Endodermal cell (in vitro differentiated cells): ENCODE results near the gene CYSRT1. TPM values are rescaled to one million over a fixed set of nuclear protein-coding genes. Genes with fewer than 3 reads are reported as not detected.
"Not testable (repeated sequence)": the region's sequence is repeated elsewhere in the genome, so short reads cannot be mapped to it uniquely, and the experiment has no call there.

Experiments used
- DNase-seq: peaks from one replicate; pipeline ENCODE4 v3.0.0-alpha.2; 2017
- H3K27ac ChIP-seq: 2 replicates; pipeline ENCODE4 v1.5.1; 2013; ENCODE audit warnings: mild to moderate bottlenecking, low read depth, low read length, moderate library complexity
- H3K27me3 ChIP-seq: 2 replicates; pipeline ENCODE4 v1.6.1; 2013; ENCODE audit warnings: mild to moderate bottlenecking, low read length, moderate library complexity; ENCODE audit not compliant: insufficient read depth, control insufficient read depth, poor library complexity, severe bottlenecking
- H3K36me3 ChIP-seq: 2 replicates; pipeline ENCODE4 v1.7.0; 2013; ENCODE audit warnings: mild to moderate bottlenecking, low read length, moderate library complexity; ENCODE audit not compliant: control insufficient read depth, insufficient read depth
- H3K4me1 ChIP-seq: one replicate; pipeline ENCODE4 v1.7.0; 2013; ENCODE audit warnings: low read length; ENCODE audit not compliant: control insufficient read depth, insufficient read depth
- H3K4me3 ChIP-seq: 2 replicates; pipeline ENCODE4 v1.5.1; 2013; ENCODE audit warnings: mild to moderate bottlenecking, low read length, moderate library complexity
- H3K9ac ChIP-seq: 2 replicates; pipeline ENCODE4 v1.6.1; 2013; ENCODE audit warnings: mild to moderate bottlenecking, low read length, moderate library complexity; ENCODE audit not compliant: poor library complexity, severe bottlenecking; ENCODE audit errors: extremely low read depth
- H3K9me3 ChIP-seq: 2 replicates; pipeline ENCODE4 v1.6.1; 2013; ENCODE audit warnings: mild to moderate bottlenecking, low read length, moderate library complexity; ENCODE audit not compliant: control insufficient read depth
- H3K27ac Mint-ChIP-seq: 2 replicates; pipeline ENCODE4 v1.8.0; 2020; ENCODE audit warnings: mixed read lengths
- H3K27me3 Mint-ChIP-seq: 2 replicates; pipeline ENCODE4 v1.8.0; 2021; ENCODE audit warnings: mild to moderate bottlenecking, mixed read lengths; ENCODE audit not compliant: insufficient read depth
- H3K36me3 Mint-ChIP-seq: 2 replicates; pipeline ENCODE4 v1.8.0; 2020; ENCODE audit warnings: low read depth, mixed read lengths
- H3K4me1 Mint-ChIP-seq: 2 replicates; pipeline ENCODE4 v1.8.0; 2020; ENCODE audit warnings: mixed read lengths
- H3K4me3 Mint-ChIP-seq: 2 replicates; pipeline ENCODE4 v1.8.0; 2020; ENCODE audit warnings: mild to moderate bottlenecking, moderate library complexity, mixed read lengths
- H3K9me3 Mint-ChIP-seq: 2 replicates; pipeline ENCODE4 v1.8.0; 2020; ENCODE audit warnings: mild to moderate bottlenecking, mixed read lengths
- WGBS, 2 experiments: methylation state at CpG; one replicate each; pipeline versions ENCODE4 v1.1.5 to v1.1.7; 2013; ENCODE audit warnings: missing lambda C conversion rate in 2 of 2, mixed read lengths in 1 of 2; ENCODE audit not compliant: insufficient coverage in 1 of 2, insufficient read length in 1 of 2; 5-methylcytosine and 5-hydroxymethylcytosine counted together
- total RNA-seq, 2 donors: library from RNA; stranded (reverse); fragmentation: NEBNext Ultra II Directional in 1 of 2; extraction: Animal tissue kit (Norgen Biotek cat#: 25700) in 1 of 2; gene quantifications; 2 replicates in 1 of 2; 3 replicates in 1 of 2; pipeline ENCODE4 v1.2.1, GENCODE V29; 2021
- TF ChIP-seq, protein P1 (sequence below): fragments of 200-600 bp; sonication (generic); conservative IDR thresholded peaks from 2 replicates; pipeline ENCODE4 v1.5.0; 2021; ENCODE audit warnings: antibody characterized with exemption, mild to moderate bottlenecking

Gene CYSRT1
- total RNA-seq, 2 donors from 2014 or later = 1.4 to 1.8 TPM

DNA sequence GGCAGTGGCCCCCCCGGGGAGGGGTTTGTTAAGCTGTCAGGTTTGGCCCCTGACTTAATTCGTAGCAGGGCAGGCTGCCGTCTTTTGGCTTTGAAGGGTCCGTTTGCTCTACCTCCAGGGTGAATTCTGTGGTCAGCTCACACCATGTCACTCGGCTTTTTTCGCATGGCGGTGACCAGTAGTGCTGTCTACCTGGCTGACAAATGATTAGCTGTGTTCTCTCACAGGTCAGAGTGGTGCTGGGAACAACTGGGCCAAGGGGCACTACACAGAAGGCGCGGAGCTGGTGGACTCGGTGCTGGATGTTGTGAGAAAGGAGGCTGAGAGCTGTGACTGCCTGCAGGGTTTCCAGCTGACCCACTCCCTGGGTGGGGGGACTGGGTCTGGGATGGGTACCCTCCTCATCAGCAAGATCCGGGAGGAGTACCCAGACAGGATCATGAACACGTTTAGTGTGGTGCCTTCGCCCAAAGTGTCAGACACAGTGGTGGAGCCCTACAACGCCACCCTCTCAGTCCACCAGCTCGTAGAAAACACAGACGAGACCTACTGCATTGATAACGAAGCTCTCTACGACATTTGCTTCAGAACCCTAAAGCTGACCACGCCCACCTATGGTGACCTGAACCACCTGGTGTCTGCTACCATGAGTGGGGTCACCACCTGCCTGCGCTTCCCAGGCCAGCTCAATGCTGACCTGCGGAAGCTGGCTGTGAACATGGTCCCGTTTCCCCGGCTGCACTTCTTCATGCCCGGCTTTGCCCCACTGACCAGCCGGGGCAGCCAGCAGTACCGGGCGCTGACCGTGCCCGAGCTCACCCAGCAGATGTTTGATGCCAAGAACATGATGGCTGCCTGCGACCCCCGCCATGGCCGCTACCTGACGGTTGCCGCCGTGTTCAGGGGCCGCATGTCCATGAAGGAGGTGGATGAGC, 17.6 kb downstream of the CYSRT1 start:
- H3K27ac Mint-ChIP-seq = peak overlapping the region; percentile 85
- Histone ChIP-seq H3K27ac (no peak overlapping the region), H3K4me1 (peaks cover 25% of the 10 kb centered on the region)

DNA sequence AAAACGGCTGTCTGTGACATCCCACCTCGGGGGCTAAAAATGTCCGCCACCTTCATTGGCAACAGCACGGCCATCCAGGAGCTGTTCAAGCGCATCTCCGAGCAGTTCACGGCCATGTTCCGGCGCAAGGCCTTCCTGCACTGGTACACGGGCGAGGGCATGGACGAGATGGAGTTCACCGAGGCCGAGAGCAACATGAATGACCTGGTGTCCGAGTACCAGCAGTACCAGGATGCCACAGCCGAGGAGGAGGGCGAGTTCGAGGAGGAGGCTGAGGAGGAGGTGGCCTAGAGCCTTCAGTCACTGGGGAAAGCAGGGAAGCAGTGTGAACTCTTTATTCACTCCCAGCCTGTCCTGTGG, 18.3 kb downstream of the CYSRT1 start:
- not testable (repeated sequence) for H3K27me3 Mint-ChIP-seq, DNase-seq, H3K27ac ChIP-seq, H3K27me3 ChIP-seq, H3K9me3 ChIP-seq, H3K9me3 Mint-ChIP-seq, H3K27ac Mint-ChIP-seq
- Mint-ChIP-seq H3K36me3 (peaks cover 19% of the 10 kb centered on the region), H3K4me3 (peak overlapping the region; percentile 85), H3K4me1 (peaks cover 39% of the 10 kb centered on the region)
- peaks cover 27% of the 10 kb centered on the region for H3K36me3 ChIP-seq
- peak overlapping the region; percentile 92 for H3K4me3 ChIP-seq
- H3K9ac ChIP-seq = peak overlapping the region; percentile 92
- H3K4me1 ChIP-seq = peaks cover 21% of the 10 kb centered on the region
- WGBS, 2 experiments = 91 to 99% methylated on average over 11 to 17 of the region's 18 CpGs

More for the DNA sequence above, 17.6 kb downstream of the CYSRT1 start:
- Histone ChIP-seq H3K9me3 (no peaks in the 10 kb centered on the region), H3K4me3 (peak overlapping the region; percentile 92), H3K27me3 (no peaks in the 10 kb centered on the region), H3K36me3 (peaks cover 27% of the 10 kb centered on the region), H3K9ac (peak overlapping the region; percentile 92)
- no peak for DNase-seq
- Mint-ChIP-seq H3K4me1 (peaks cover 43% of the 10 kb centered on the region), H3K36me3 (peaks cover 19% of the 10 kb centered on the region), H3K27me3 (peaks cover under 1% of the 10 kb centered on the region), H3K4me3 (peak overlapping the region; percentile 85), H3K9me3 (no peaks in the 10 kb centered on the region)
- 84 to 85% methylated on average over 33 to 36 of the region's 36 CpGs for WGBS, 2 experiments
- TF ChIP-seq, protein P1, sequence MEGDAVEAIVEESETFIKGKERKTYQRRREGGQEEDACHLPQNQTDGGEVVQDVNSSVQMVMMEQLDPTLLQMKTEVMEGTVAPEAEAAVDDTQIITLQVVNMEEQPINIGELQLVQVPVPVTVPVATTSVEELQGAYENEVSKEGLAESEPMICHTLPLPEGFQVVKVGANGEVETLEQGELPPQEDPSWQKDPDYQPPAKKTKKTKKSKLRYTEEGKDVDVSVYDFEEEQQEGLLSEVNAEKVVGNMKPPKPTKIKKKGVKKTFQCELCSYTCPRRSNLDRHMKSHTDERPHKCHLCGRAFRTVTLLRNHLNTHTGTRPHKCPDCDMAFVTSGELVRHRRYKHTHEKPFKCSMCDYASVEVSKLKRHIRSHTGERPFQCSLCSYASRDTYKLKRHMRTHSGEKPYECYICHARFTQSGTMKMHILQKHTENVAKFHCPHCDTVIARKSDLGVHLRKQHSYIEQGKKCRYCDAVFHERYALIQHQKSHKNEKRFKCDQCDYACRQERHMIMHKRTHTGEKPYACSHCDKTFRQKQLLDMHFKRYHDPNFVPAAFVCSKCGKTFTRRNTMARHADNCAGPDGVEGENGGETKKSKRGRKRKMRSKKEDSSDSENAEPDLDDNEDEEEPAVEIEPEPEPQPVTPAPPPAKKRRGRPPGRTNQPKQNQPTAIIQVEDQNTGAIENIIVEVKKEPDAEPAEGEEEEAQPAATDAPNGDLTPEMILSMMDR = no peak

DNA sequence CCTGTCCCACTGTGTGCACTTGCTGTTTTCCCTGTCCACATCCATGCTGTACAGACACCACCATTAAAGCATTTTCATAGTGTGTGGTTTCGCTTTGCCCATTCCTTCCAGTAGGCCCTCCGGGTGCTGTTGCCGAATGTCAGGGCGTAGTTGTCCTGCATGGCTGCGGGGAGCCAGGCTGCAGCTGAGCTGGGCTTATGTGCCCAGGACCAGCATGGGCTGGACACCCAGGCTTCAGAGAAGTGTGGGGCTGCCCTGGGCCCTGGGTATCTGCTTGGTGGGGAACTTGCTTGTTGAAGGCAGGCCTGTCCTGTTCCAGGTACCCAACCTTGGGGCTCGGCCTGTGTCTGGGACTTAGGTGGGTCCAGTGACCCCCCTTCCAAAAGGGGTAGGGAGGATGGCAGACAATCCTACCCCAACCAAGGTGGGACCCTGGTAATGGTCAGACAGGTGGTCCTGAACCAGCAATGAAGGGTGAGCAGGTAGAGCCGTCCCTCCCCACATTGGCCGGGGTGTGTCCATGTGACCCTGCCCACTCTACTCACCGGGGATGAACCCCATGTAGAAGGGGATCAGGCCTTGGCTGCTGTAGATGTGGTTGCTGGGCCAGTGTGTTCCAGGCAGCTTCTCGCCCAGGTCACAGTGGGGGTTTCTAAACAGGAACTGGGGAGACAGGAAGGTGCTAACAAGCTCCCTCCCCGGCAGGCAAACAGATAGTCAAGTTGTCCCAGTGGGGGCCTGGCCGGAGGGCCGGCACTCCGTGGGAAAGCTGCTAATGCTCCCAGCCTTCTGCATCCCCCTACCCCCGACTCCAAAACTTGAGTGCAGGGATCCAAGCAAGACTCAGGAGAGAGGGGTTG, 18.9 kb downstream of the CYSRT1 start:
- peaks cover 38% of the 10 kb centered on the region for H3K4me1 Mint-ChIP-seq
- peak overlapping the region; percentile 70 for H3K27ac Mint-ChIP-seq
- peak; percentile 90 for DNase-seq
- H3K4me3 Mint-ChIP-seq = peak overlapping the region; percentile 85
- Histone ChIP-seq H3K9me3 (no peaks in the 10 kb centered on the region), H3K27me3 (no peaks in the 10 kb centered on the region), H3K27ac (no peak overlapping the region), H3K4me3 (peak overlapping the region; percentile 92), H3K36me3 (peaks cover 24% of the 10 kb centered on the region), H3K4me1 (peaks cover 17% of the 10 kb centered on the region), H3K9ac (peak overlapping the region; percentile 8)
- peaks cover 2% of the 10 kb centered on the region for H3K27me3 Mint-ChIP-seq
- WGBS, 2 experiments = 65 to 88% methylated on average over 6 to 15 of the region's 15 CpGs
- peaks cover 19% of the 10 kb centered on the region for H3K36me3 Mint-ChIP-seq
- no peaks in the 10 kb centered on the region for H3K9me3 Mint-ChIP-seq
- TF ChIP-seq, protein P1 = peak; percentile 14
